K562 (cell line): ENCODE data around the gene NPDC1. TPM values are rescaled to one million over a fixed set of nuclear protein-coding genes. Genes with fewer than 3 reads are reported as not detected.

Source experiments
- ADNP ChIP-seq: fragments of 200-800 bp; sonication (Bioruptor generic); IDR thresholded peaks from 2 replicates; pipeline ENCODE4 v1.6.1; 2016; ENCODE audit warnings: missing genetic modification characterization, missing compliant biosample characterization
- ARID2 ChIP-seq: fragments of 450-650 bp; IDR thresholded peaks from 2 replicates; pipeline ENCODE4 v1.6.1; 2017; ENCODE audit warnings: antibody characterized with exemption, mild to moderate bottlenecking
- BMI1 ChIP-seq: fragments of 150-350 bp; IDR thresholded peaks from 2 replicates; pipeline ENCODE4 v1.6.1; 2014; ENCODE audit warnings: low read length
- CREBBP ChIP-seq: IDR thresholded peaks from one replicate; pipeline ENCODE4 v1.6.1; 2012; ENCODE audit warnings: low read depth, mild to moderate bottlenecking, control low read depth, inconsistent platforms, low read length
- FOXJ2 ChIP-seq: fragments of 200-800 bp; sonication (Bioruptor generic); IDR thresholded peaks from 2 replicates; pipeline ENCODE4 v1.6.1; 2016; ENCODE audit warnings: missing genetic modification characterization, missing compliant biosample characterization
- KDM1A ChIP-seq, 2 experiments: fragments of 450-650 bp; IDR thresholded peaks; 2 replicates each; pipeline ENCODE4 v1.6.1; 2016; ENCODE audit warnings: mild to moderate bottlenecking in 2 of 2
- MEIS2 ChIP-seq: fragments of 450-650 bp; IDR thresholded peaks from 2 replicates; pipeline ENCODE4 v1.6.1; 2014; ENCODE audit warnings: mild to moderate bottlenecking; ENCODE audit not compliant: partially characterized antibody
- MYNN ChIP-seq, 2 experiments: sonication (generic); formaldehyde crosslinking in 1 of 2; IDR thresholded peaks; 2 replicates each; pipeline versions ENCODE4 v1.5.0 to v1.6.1; 2016 to 2020; ENCODE audit warnings: antibody characterized with exemption in 1 of 2, missing genetic modification reagents in 1 of 2
- NCOA1 ChIP-seq: fragments of 450-650 bp; IDR thresholded peaks from 2 replicates; pipeline ENCODE4 v1.6.1; 2016; ENCODE audit warnings: low read depth
- SRF ChIP-seq, 2 experiments: fragments of 250-450, 450-650 bp in 1 of 2; sonication (Bioruptor Pico) in 1 of 2; sonication (generic) in 1 of 2; formaldehyde crosslinking; IDR thresholded peaks; 2 replicates each; pipeline versions ENCODE4 v1.5.0 to v1.5.1; 2020 to 2022; ENCODE audit warnings: mild to moderate bottlenecking in 1 of 2, missing genetic modification reagents in 1 of 2
- TEAD1 ChIP-seq, 2 experiments: fragments of 450-650 bp in 1 of 2; sonication (generic) in 1 of 2; formaldehyde crosslinking; IDR thresholded peaks; 2 replicates each; pipeline versions ENCODE4 v1.4.0 to v1.8.0; 2020 to 2022; ENCODE audit warnings: mild to moderate bottlenecking in 2 of 2, missing genetic modification reagents in 1 of 2
- ZNF165 ChIP-seq: fragments of 250-450 bp; sonication (Bioruptor Pico); IDR thresholded peaks from 2 replicates; pipeline ENCODE4 v1.4.0; 2020; ENCODE audit warnings: borderline replicate concordance
- ZNF431 ChIP-seq: sonication (generic); formaldehyde crosslinking; IDR thresholded peaks from 2 replicates; pipeline ENCODE4 v1.8.0; 2022; ENCODE audit warnings: mild to moderate bottlenecking, missing genetic modification reagents
- ZNF444 ChIP-seq: fragments of 250-450 bp; sonication (Bioruptor Pico); IDR thresholded peaks from 2 replicates; pipeline ENCODE4 v1.4.0; 2020; ENCODE audit warnings: mild to moderate bottlenecking, moderate library complexity
- ZNF778 ChIP-seq: fragments of 450-650 bp; formaldehyde crosslinking; IDR thresholded peaks from 2 replicates; pipeline ENCODE4 v1.4.0; 2020; ENCODE audit warnings: mild to moderate bottlenecking, moderate library complexity
- ZNF79 ChIP-seq: fragments of 250-450 bp; sonication (Bioruptor Pico); IDR thresholded peaks from 2 replicates; pipeline ENCODE4 v1.4.0; 2020; ENCODE audit warnings: low read depth, mild to moderate bottlenecking, moderate library complexity
- polyA plus RNA-seq, 8 experiments: library from polyadenylated mRNA; depleted of rRNA in 4 of 8; stranded (reverse) in 5 of 8; unstranded in 3 of 8; fragments of >200 nt; fragmentation: Nextera tagmentation in 2 of 8; fragmentation: Illumina TruSeq in 1 of 8; extraction: Ambion mirVana in 2 of 8; extraction: Trizol in 1 of 8; gene quantifications; 2 replicates each; pipeline versions ENCODE4 v1.2.1 to v1.2.3, GENCODE V29; 2011 to 2014; ENCODE audit warnings: inconsistent platforms in 1 of 8, missing spikeins in 1 of 8
- total RNA-seq, 7 experiments: library from RNA; depleted of rRNA in 6 of 7; stranded (reverse); fragments of >200 nt in 6 of 7; fragmentation: Illumina TruSeq in 2 of 7; extraction: Trizol in 2 of 7; gene quantifications; 2 replicates each; pipeline versions ENCODE4 v1.2.1 to v1.2.3, GENCODE V29; 2011 to 2021; ENCODE audit warnings: low replicate concordance in 1 of 7
- TF ChIP-seq, protein P1 (sequence below): fragments of 450-650 bp; formaldehyde crosslinking; IDR thresholded peaks from 2 replicates; pipeline ENCODE4 v1.4.0; 2022; ENCODE audit warnings: missing genetic modification characterization
- TF ChIP-seq, protein P2 (sequence below): fragments of 450-650 bp; IDR thresholded peaks from 2 replicates; pipeline ENCODE4 v1.6.1; 2016; ENCODE audit warnings: missing biosample characterization, missing genetic modification characterization
- TF ChIP-seq, protein P3 (sequence below): fragments of 450-650 bp; IDR thresholded peaks from 2 replicates; pipeline ENCODE4 v1.6.1; 2018; ENCODE audit not compliant: partially characterized antibody
- TF ChIP-seq, protein P4 (sequence below): fragments of 450-650 bp; IDR thresholded peaks from 2 replicates; pipeline ENCODE4 v1.6.1; 2017; ENCODE audit warnings: mild to moderate bottlenecking, moderate library complexity

Gene NPDC1
- total and polyA plus RNA-seq, 9 of the 15 experiments (the other 6 are each of a cell fraction or from before 2014, with no cell fraction given) = 0.06 to 2.1 (median 0.53) TPM; not detected in 3

DNA sequence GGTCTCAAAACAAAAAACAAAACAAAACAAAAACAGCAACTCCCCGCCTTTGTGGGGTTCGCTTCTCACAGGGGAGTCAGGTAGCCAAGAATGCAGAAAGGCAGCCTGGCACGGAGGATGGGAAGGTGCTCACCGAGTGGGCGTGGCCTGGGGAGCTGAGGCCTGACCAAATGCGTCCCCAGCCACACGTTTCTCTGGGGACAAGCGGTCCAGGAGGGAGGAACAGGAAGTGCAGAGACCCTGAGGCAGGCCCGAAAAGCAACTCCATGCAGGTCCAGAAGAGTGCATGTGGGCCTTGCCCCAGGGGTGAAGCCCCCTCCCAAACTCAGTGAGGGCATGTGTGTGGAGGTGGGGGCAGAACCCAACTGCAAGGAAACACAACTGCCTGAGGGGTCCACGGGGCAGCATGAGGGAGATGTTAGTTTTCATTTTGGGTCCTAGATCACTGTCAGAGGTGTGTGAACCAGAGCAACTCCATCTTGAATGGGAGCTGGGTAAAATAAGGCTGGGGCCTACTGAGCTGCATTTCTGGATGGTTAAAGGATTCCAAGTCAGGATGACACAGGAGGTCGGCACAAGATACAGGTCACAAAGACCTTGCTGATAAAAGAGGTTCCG, 28.8 kb upstream of the NPDC1 start (continued):
- TF ChIP-seq ARID2 (no peak), ZNF431 (no peak), NCOA1 (no peak), SRF (CRISPR knock-in tag; IDR thresholded peaks at IDR 0.05) (peak in 1 of 2 experiments; percentile 84; a peak in 2 of 4 replicates), ADNP (tag) (no peak), ZNF778 (no peak), TEAD1 (CRISPR knock-in tag; IDR thresholded peaks at IDR 0.05) (peak in 1 of 2 experiments; percentile 99; a peak in 2 of 4 replicates), CREBBP (no peak), ZNF444 (CRISPR knock-in tag) (peak; percentile 97), FOXJ2 (tag) (no peak), ZNF165 (CRISPR knock-in tag) (peak; percentile 99), BMI1 (no peak), KDM1A (IDR thresholded peaks at IDR 0.05) (no peak), MEIS2 (no peak), ZNF79 (CRISPR knock-in tag) (peak; percentile 97), MYNN (IDR thresholded peaks at IDR 0.05) (no peak), MYNN (CRISPR knock-in tag; IDR thresholded peaks at IDR 0.05) (no peak)
- TF ChIP-seq, protein P1, sequence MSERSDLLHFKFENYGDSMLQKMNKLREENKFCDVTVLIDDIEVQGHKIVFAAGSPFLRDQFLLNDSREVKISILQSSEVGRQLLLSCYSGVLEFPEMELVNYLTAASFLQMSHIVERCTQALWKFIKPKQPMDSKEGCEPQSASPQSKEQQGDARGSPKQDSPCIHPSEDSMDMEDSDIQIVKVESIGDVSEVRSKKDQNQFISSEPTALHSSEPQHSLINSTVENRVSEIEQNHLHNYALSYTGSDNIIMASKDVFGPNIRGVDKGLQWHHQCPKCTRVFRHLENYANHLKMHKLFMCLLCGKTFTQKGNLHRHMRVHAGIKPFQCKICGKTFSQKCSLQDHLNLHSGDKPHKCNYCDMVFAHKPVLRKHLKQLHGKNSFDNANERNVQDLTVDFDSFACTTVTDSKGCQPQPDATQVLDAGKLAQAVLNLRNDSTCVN (CRISPR knock-in tag) = peak; percentile 99
- TF ChIP-seq, protein P2, sequence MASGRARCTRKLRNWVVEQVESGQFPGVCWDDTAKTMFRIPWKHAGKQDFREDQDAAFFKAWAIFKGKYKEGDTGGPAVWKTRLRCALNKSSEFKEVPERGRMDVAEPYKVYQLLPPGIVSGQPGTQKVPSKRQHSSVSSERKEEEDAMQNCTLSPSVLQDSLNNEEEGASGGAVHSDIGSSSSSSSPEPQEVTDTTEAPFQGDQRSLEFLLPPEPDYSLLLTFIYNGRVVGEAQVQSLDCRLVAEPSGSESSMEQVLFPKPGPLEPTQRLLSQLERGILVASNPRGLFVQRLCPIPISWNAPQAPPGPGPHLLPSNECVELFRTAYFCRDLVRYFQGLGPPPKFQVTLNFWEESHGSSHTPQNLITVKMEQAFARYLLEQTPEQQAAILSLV (tag) = peak; percentile 99
- TF ChIP-seq, protein P3, sequence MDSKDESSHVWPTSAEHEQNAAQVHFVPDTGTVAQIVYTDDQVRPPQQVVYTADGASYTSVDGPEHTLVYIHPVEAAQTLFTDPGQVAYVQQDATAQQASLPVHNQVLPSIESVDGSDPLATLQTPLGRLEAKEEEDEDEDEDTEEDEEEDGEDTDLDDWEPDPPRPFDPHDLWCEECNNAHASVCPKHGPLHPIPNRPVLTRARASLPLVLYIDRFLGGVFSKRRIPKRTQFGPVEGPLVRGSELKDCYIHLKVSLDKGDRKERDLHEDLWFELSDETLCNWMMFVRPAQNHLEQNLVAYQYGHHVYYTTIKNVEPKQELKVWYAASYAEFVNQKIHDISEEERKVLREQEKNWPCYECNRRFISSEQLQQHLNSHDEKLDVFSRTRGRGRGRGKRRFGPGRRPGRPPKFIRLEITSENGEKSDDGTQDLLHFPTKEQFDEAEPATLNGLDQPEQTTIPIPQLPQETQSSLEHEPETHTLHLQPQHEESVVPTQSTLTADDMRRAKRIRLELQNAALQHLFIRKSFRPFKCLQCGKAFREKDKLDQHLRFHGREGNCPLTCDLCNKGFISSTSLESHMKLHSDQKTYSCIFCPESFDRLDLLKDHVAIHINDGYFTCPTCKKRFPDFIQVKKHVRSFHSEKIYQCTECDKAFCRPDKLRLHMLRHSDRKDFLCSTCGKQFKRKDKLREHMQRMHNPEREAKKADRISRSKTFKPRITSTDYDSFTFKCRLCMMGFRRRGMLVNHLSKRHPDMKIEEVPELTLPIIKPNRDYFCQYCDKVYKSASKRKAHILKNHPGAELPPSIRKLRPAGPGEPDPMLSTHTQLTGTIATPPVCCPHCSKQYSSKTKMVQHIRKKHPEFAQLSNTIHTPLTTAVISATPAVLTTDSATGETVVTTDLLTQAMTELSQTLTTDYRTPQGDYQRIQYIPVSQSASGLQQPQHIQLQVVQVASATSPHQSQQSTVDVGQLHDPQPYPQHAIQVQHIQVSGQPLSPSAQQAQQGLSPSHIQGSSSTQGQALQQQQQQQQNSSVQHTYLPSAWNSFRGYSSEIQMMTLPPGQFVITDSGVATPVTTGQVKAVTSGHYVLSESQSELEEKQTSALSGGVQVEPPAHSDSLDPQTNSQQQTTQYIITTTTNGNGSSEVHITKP = no peak
- TF ChIP-seq, protein P4, sequence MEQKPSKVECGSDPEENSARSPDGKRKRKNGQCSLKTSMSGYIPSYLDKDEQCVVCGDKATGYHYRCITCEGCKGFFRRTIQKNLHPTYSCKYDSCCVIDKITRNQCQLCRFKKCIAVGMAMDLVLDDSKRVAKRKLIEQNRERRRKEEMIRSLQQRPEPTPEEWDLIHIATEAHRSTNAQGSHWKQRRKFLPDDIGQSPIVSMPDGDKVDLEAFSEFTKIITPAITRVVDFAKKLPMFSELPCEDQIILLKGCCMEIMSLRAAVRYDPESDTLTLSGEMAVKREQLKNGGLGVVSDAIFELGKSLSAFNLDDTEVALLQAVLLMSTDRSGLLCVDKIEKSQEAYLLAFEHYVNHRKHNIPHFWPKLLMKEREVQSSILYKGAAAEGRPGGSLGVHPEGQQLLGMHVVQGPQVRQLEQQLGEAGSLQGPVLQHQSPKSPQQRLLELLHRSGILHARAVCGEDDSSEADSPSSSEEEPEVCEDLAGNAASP = no peak
